ENCODE measurements around the gene HS3ST5.

Gene HS3ST5

DNA sequence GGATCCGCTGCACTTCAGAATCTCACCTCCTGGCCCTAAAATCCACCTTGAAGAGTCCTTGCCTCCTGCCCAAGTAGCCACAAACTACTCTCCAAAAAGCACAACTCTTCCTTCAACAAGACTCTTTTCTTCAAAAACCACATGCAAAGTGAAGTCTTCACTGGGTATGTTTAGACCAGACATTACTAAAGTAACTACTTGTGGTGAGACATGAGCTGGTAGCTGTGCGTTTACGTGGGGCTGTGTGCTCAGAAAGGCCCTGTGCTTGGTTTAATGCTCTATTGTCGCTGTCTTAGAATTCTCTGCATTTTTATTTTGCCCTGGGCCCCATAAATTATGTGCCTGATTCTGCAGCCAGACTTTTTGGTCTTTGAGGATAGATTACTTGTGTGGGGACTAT lies 267.5 kb downstream of the HS3ST5 start:
- no peak overlapping the region for H3K4me3 ChIP-seq (ENCODE audit: low read depth, low read length)
- TF ChIP-seq, protein P1, sequence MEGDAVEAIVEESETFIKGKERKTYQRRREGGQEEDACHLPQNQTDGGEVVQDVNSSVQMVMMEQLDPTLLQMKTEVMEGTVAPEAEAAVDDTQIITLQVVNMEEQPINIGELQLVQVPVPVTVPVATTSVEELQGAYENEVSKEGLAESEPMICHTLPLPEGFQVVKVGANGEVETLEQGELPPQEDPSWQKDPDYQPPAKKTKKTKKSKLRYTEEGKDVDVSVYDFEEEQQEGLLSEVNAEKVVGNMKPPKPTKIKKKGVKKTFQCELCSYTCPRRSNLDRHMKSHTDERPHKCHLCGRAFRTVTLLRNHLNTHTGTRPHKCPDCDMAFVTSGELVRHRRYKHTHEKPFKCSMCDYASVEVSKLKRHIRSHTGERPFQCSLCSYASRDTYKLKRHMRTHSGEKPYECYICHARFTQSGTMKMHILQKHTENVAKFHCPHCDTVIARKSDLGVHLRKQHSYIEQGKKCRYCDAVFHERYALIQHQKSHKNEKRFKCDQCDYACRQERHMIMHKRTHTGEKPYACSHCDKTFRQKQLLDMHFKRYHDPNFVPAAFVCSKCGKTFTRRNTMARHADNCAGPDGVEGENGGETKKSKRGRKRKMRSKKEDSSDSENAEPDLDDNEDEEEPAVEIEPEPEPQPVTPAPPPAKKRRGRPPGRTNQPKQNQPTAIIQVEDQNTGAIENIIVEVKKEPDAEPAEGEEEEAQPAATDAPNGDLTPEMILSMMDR (IDR thresholded peaks at IDR 0.05; ENCODE audit: borderline replicate concordance, insufficient read depth, low read depth, low read length) = no peak

- TF ChIP-seq, protein P1 (IDR thresholded peaks at IDR 0.05; ENCODE audit: borderline replicate concordance, insufficient read depth, low read depth, low read length) = no peak
Measured at GRCh38 chr6:114068771-114069170, 274.1 kb downstream of the HS3ST5 start.

GRCh38 chr6:114068116-114068515 lies 274.7 kb downstream of the HS3ST5 start:
- no peak overlapping the region for H3K4me3 ChIP-seq (ENCODE audit: low read depth, low read length)
- TF ChIP-seq, protein P1 (IDR thresholded peaks at IDR 0.05; ENCODE audit: borderline replicate concordance, insufficient read depth, low read depth, low read length) = no peak

More at GRCh38 chr6:114068771-114069170, 274.1 kb downstream of the HS3ST5 start:
- no peak overlapping the region for H3K4me3 ChIP-seq (ENCODE audit: low read depth, low read length)

GRCh38 chr6:114064862-114065261 lies 278.0 kb downstream of the HS3ST5 start:
- TF ChIP-seq, protein P1 (IDR thresholded peaks at IDR 0.05; ENCODE audit: borderline replicate concordance, insufficient read depth, low read depth, low read length) = no peak

DNA sequence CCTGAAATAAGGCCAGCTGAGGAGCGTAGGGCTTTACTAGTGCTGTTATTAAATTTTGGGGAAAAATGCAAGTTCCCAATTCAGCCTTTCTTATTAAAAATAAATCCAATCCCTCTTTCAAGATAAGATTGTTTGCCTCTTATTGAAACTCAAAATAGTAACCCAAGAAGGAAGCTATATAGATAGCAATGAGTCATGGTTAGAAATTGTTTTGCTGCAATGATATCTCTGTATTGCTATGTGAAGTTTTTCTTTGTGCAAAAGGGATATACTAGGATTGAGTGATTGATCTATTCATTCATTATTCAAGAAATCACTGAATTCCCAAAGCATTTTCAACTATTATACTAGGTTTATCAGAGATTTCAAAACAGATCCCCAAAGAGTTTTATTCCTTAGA lies 278.9 kb downstream of the HS3ST5 start:
- TF ChIP-seq, protein P1 (IDR thresholded peaks at IDR 0.05; ENCODE audit: borderline replicate concordance, insufficient read depth, low read depth, low read length) = no peak
- H3K4me3 ChIP-seq (ENCODE audit: low read depth, low read length) = no peak overlapping the region

More at GRCh38 chr6:114064862-114065261, 278.0 kb downstream of the HS3ST5 start:
- no peak overlapping the region for H3K4me3 ChIP-seq (ENCODE audit: low read depth, low read length)

DNA sequence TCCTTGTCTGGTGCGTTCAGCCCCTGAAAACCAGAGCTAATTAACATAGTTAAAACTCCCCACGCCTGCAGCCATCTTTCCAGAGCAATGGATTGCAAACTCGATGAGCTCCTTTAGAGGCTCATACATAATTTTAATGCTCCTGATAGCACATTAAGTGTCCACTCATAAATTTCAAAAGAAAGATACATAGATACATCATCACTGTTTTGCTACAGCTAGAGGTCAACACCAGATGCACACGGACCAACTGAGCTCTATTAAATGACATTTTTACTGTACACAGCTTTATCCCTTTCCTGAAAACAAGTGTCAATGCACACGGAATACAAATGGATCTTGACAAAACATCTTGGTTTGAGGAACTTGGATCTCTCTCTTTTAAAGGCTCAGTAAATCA lies 280.6 kb downstream of the HS3ST5 start:
- TF ChIP-seq, protein P1 (IDR thresholded peaks at IDR 0.05; ENCODE audit: borderline replicate concordance, insufficient read depth, low read depth, low read length) = no peak
- no peak overlapping the region for H3K4me3 ChIP-seq (ENCODE audit: low read depth, low read length)

- H3K4me3 ChIP-seq (ENCODE audit: low read depth, low read length) = no peak overlapping the region
- TF ChIP-seq, protein P1 (IDR thresholded peaks at IDR 0.05; ENCODE audit: borderline replicate concordance, insufficient read depth, low read depth, low read length) = no peak
Measured at GRCh38 chr6:114061741-114062140, 281.1 kb downstream of the HS3ST5 start.
